OCI-M2 (cell line): Measurements from ENCODE around the gene USP49.

Experiments
- DNase-seq: peaks from one replicate; lab custom pipeline; 2025; ENCODE audit not compliant: unreplicated experiment; lab: John Stamatoyannopoulos, UW

USP49 gene

DNA sequence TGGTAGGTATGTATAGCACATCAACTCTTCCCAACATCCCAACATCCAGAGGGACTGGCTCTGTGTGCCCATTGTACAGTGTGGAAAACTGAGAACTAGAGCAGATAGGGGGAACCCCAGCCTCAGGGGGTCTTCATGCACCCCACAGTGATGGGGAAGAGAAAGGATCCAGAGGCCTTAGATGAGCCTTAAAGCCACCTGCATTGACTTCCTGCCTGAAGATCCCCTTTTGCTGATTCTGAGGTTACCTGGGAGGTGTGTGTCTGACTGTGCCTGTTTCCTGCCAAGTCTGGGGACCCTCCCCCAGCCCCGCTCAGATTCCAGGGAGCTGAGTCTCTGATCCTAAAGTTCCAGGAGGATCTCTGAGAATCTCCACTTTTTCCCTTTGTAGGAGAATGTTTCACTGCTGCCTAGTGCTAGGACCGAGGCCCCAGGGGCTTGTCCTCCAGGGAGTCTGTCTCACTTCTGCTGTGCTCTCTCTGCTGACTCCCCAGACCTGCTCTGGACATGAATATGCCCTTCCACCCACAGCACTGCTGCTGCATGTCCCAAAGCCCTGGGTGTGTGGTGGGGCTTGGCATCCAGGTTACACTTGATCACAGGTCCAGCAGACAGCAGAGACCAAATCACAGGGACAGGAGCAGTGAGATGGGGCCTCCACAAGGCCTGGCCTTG, 135.1 kb downstream of the USP49 start:
- DNase-seq, result no peak

DNA sequence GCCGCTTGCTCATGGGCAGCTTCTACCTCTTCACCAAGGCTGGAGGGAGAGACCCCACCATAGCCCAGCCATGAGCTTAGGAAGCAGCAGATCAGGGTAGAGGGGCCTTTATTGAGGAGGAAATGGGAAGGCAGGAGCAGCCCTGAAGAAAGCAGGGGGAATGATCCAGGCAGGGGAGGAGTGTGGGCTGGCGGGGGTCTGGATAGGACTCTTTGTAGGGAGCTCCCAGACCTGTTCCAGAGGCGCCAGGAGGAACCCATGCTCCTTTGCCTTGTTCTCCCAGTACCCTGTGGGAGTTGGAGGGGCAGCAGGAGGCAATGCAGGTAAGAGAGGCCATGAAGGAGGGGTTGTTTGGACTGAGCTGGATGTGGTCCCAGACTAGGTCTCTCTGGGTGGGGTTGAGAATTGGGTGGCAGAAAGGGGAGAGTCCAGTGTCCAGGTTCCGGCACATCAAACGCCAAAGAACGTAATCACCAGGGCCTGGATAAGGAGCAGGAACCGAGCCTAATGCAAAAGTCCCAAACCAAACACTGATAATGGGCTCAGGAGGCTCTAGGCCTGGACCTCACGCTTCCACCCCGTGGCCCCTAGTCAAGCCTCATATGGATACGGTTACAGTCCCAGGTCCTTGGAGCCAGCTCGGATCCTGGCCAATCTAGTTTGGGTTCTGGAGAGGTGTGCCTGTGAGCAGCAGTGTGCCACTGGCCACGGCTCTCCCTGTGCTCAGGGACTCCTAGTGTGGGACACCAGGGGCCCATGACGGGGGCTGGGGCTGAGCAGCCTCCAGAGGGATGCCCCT, 135.9 kb downstream of the USP49 start:
- DNase-seq, result no peak

DNA sequence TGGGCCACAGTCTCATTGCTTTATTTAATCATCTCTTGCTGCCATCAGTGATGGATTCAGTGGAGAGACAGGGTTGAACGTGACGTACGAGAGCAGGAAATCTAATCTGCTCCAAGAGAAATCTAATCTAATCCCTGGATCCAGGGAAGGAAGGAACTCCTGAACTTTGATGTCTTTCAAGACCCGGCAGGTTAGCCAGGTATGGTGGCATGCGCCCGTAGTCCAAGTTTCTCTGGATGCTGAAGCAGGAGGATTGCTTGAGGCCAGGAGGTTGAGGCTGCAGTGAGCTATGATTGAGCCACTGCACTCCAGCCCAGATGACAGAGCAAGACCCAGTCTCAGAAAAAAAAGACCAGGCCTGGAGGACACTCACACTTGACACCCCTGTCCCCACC, 136.5 kb downstream of the USP49 start:
- no peak for DNase-seq

GRCh38 chr6:41757931-41758640, 137.1 kb downstream of the USP49 start:
- DNase-seq, result no peak

DNA sequence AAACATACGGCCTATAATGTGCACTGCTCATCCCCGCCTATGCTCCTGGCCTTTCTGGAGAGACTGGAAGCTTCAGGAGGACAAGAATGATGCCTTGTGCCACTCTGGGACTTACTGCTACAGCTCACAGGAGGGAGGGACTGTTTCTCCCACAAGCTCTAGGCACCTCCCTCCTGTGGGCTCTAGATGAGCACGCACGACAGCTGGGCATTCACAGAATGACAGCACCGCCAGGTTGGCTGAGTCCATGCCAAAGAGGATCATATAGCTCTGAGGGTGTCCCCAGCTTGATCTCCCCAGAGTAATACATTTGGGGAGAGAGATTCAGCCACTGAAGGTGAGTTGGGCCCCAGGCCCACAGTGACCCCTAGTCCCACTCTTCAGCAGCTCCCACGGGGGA, 137.9 kb downstream of the USP49 start:
- DNase-seq, result no peak

DNA sequence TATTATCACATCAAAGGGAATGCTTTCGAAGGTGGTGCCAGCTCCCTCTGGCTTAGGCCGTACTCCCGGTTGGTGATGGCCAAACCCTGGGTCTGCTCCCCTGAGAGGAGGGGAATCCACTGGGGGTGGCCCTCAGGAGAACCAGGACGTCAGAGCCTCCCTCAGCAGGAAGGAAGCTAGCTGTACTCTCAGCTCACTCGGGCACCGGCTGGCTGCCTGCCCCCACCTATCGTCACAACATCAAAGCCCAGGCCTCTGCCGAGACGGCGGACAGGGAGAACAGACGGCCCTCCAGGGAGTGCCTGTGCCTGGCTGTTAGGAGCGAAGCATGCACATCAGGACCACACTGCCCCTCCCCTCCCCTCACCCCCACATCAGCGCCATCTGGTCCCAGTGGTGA, 138.8 kb downstream of the USP49 start:
- DNase-seq, result no peak

- no peak for DNase-seq
These were observed 139.3 kb downstream of the USP49 start for GRCh38 chr6:41755895-41756294.

DNA sequence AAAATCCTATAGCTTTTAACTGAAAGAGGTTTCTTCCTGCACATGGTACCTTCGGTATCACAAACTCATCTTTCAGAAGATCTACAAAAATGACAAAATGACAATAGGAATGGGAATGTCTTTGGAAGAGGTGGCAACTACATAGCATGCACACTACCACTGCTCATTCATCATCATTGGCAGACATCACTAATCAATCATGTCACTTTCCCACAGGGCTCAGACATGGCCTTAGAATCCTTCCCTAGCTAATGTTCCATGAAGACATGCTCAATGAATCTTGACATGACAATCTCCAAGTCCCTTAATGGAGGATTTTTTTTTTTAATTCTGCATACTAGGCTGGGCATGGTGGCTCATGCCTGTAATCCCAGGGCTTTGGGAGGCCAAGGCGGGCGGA, 144.8 kb downstream of the USP49 start:
- no peak for DNase-seq

DNA sequence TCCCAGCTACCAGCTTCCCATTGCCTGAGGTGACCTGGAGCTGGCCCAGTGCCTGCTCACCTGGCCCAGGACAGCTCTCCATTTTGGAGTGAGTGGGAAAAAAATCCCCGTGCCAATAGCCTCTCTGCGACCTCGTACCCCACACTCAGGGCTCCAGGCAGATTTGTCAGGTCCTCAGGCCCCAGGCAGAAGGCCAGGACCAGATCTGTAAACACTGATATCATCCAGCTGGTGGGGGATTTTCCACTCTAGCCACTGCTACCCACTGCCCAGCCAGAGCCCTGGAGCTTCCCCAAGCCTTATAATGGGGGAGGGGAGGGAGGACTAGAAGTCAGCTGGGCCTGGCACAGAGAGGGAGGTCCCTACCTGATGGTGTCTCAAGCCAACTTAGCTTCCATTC, 146.6 kb downstream of the USP49 start:
- no peak for DNase-seq

- DNase-seq, result no peak
These were observed 147.1 kb downstream of the USP49 start for GRCh38 chr6:41748102-41748477.

- DNase-seq, result no peak
These were observed 147.7 kb downstream of the USP49 start, which contains the start of gene PGC for GRCh38 chr6:41747256-41748101. TSS of gene PGC (minus strand) at chr6:41747397. CDS start at chr6:41747334, 63 bp downstream.

DNA sequence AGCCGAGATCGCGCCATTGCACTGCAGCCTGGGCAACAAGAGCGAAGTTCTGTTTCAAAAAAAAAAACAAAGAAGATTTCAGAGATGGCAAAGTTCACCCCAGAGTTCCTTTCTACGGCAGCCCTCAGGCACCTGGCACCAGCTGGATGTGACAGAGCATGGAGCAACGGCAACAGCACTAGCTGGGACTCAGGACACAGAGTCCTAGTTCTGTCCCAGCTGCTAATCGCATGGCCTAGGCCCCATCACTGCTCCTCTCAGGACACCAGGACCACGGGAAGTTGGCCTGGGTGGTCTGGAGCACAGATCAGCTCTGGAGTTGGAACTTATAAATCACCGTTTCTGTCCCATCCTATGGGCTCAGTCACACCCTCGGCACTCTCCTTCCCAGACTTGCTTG, 149.1 kb downstream of the USP49 start:
- no peak for DNase-seq

GRCh38 chr6:41744236-41744787, 150.9 kb downstream of the USP49 start:
- DNase-seq, result no peak

GRCh38 chr6:41743406-41744235, 151.6 kb downstream of the USP49 start:
- DNase-seq, result no peak

GRCh38 chr6:41741625-41742490, 153.3 kb downstream of the USP49 start:
- DNase-seq, result no peak

DNA sequence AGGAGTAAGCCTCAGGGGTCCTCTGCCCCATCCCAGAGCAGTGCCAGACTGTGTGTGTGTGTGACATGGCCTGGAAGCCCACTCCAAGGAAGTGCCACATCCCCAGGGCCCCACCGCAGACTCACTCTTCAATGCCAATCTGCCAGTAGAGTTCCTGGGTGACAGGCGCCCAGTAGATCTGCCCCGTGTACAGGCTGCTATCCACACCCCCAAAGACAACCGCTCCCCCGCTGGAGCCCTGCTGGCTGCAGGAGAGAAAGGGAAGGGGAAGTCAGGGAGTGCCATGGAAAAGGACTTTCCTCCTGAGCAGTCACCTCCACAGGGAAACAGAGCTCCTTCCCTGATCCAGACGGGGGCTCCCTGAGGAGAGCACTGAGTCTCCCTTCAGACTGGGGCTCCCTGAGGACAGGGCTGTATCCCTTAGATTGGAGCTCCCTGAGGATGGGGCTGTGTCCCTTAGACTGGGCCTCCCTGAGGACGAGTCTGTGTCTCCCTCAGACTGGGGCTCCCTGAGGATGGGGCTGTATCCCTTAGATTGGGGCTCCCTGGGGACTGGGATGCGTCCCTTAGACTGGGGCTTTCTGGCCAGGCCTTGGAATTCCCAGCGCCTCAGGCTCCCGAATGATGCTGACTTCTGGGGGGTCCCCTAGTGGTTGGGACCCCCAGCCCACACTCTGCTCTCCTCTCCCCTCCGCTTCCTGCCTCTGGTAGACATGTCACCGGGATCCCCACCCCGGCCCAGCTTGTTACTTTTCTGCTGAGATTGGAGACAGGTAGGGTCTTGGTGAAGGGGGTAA, 154.6 kb downstream of the USP49 start:
- no peak for DNase-seq
